ENCODE results near the gene RGSL1.

DNA sequence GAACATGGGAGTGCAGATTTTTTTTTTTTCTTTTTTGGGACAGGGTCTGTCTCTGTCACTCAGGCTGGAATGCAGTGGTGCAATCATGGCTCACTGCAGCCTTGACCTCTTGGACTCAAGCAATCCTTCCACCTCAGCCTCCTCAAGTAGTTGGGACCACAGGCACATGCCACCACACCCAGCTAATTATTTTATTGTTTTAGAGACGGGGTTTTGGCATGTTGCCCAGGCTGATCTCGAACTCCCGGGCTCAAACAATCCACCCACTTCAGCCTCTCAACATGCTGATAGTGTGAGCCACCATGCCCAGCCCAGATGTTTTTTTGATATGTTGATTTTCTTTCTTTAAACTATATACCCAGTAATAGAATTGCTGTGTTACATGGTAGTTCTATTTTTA is 57.7 kb downstream of the RGSL1 start:
- TF ChIP-seq, protein P1, sequence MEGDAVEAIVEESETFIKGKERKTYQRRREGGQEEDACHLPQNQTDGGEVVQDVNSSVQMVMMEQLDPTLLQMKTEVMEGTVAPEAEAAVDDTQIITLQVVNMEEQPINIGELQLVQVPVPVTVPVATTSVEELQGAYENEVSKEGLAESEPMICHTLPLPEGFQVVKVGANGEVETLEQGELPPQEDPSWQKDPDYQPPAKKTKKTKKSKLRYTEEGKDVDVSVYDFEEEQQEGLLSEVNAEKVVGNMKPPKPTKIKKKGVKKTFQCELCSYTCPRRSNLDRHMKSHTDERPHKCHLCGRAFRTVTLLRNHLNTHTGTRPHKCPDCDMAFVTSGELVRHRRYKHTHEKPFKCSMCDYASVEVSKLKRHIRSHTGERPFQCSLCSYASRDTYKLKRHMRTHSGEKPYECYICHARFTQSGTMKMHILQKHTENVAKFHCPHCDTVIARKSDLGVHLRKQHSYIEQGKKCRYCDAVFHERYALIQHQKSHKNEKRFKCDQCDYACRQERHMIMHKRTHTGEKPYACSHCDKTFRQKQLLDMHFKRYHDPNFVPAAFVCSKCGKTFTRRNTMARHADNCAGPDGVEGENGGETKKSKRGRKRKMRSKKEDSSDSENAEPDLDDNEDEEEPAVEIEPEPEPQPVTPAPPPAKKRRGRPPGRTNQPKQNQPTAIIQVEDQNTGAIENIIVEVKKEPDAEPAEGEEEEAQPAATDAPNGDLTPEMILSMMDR (IDR thresholded peaks at IDR 0.05; ENCODE audit: low read depth, low read length, poor library complexity, severe bottlenecking): no peak
- no peak for TF ChIP-seq EZH2phosphoT487 (IDR thresholded peaks at IDR 0.05; ENCODE audit: borderline replicate concordance, low read length)
